Measurements from ENCODE around the gene NAT9. TPM values are rescaled to one million over a fixed set of nuclear protein-coding genes. Genes with fewer than 3 reads are reported as not detected.
A peak's percentile ranks its signal among the peaks of the same experiment; 100 is the strongest.

NAT9 gene
- total and polyA plus RNA-seq, 10 donors, result 25.6 to 48.4 (median 38.5) TPM

GRCh38 chr17:74770498-74771318 is 5.4 kb downstream of the NAT9 start:
- peak overlapping the region in 3 of 8 donors; percentile 1 to 53 (median 30) for H3K27ac ChIP-seq
- peaks cover 0 to 86% (median 78%) of the 10 kb centered on the region in 6 donors for H3K36me3 ChIP-seq
- H3K4me1 ChIP-seq, result peaks cover 10 to 65% (median 25%) of the 10 kb centered on the region in 6 donors
- intact Hi-C loops (cut with DNase I; ENCODE audit: low total_unique reads), result no loop called here
- WGBS, 5 donors, result 57 to 74% (median 66%) methylated on average over 13 to 16 of the region's 16 CpGs
- no peaks in the 10 kb centered on the region for H3K9me3 ChIP-seq
- TF ChIP-seq POLR2AphosphoS5 (IDR thresholded peaks at IDR 0.05), result peak; percentile 70 to 81 (median 72)
- TF ChIP-seq CTCF (IDR thresholded peaks at IDR 0.05 in 8 of 11, conservative IDR thresholded peaks at IDR 0.05 in 3 of 11), result peak; percentile 70 to 89 (median 79)
- TF ChIP-seq POLR2A (IDR thresholded peaks at IDR 0.05), result no peak
- peak; percentile 94 for DNase-seq
- no peaks in the 10 kb centered on the region for H3K27me3 ChIP-seq (replicated peaks in 1 of 7)
- H3K4me3 ChIP-seq, result no peak overlapping the region

- Histone ChIP-seq H3K27ac (peak overlapping the region in 3 of 8 donors; percentile 1 to 53 (median 30)), H3K4me1 (peaks cover 3 to 58% (median 17%) of the 10 kb centered on the region in 6 donors), H3K36me3 (peaks cover 0 to 94% (median 85%) of the 10 kb centered on the region in 6 donors), H3K27me3 (replicated peaks in 1 of 7) (no peaks in the 10 kb centered on the region), H3K9me3 (no peaks in the 10 kb centered on the region), H3K4me3 (no peak overlapping the region)
- 73 to 87% (median 79%) methylated on average over 5 of the region's 5 CpGs for WGBS, 5 donors
- DNase-seq, result no peak
- intact Hi-C loops (cut with DNase I; ENCODE audit: low total_unique reads), result no loop called here
- no peak for TF ChIP-seq POLR2AphosphoS5 (IDR thresholded peaks at IDR 0.05)
- TF ChIP-seq CTCF (IDR thresholded peaks at IDR 0.05 in 8 of 11, conservative IDR thresholded peaks at IDR 0.05 in 3 of 11), result no peak
- TF ChIP-seq POLR2A (IDR thresholded peaks at IDR 0.05), result no peak
Measured at GRCh38 chr17:74769856-74770497, 6.2 kb downstream of the NAT9 start.

GRCh38 chr17:74769266-74769855 is 6.8 kb downstream of the NAT9 start:
- H3K36me3 ChIP-seq, result peaks cover 0 to 100% (median 90%) of the 10 kb centered on the region in 6 donors

More at GRCh38 chr17:74769266-74769855, 6.8 kb downstream of the NAT9 start:
- peak overlapping the region in 1 of 8 donors; percentile 30 for H3K27ac ChIP-seq
- H3K9me3 ChIP-seq, result no peaks in the 10 kb centered on the region
- no peaks in the 10 kb centered on the region for H3K27me3 ChIP-seq (replicated peaks in 1 of 7)
- H3K4me1 ChIP-seq, result peaks cover 0 to 55% (median 11%) of the 10 kb centered on the region in 6 donors
- intact Hi-C loops (cut with DNase I; ENCODE audit: low total_unique reads), result no loop called here
- no peak for TF ChIP-seq CTCF (IDR thresholded peaks at IDR 0.05 in 8 of 11, conservative IDR thresholded peaks at IDR 0.05 in 3 of 11)
- TF ChIP-seq POLR2AphosphoS5 (IDR thresholded peaks at IDR 0.05), result no peak
- TF ChIP-seq POLR2A (IDR thresholded peaks at IDR 0.05), result no peak
- DNase-seq, result no peak
- 57 to 82% (median 67%) methylated on average over 5 to 6 of the region's 6 CpGs for WGBS, 5 donors
- no peak overlapping the region for H3K4me3 ChIP-seq

Measured in spleen (tissue), 11 donors.